ENCODE data around the gene SLC19A1. TPM values are rescaled to one million over a fixed set of nuclear protein-coding genes. Genes with fewer than 3 reads are reported as not detected.
"Not testable (repeated sequence)": the region's sequence is repeated elsewhere in the genome, so short reads cannot be mapped to it uniquely, and the experiment has no call there.

The SLC19A1 gene
- total RNA-seq, 2 experiments from 2014 or later: 29.2 to 30.3 TPM

- no peak for DNase-seq
- ChIA-PET CTCF (no interaction called here), POLR2A (no interaction called here)
- H3K4me1 Mint-ChIP-seq (ENCODE audit: low read depth): no peaks in the 10 kb centered on the region
- no peak overlapping the region for H3K27ac Mint-ChIP-seq
- H3K9me3 Mint-ChIP-seq: no peaks in the 10 kb centered on the region
- H3K27me3 Mint-ChIP-seq: no peaks in the 10 kb centered on the region
- intact Hi-C loops (cut with micrococcal nuclease): no loop called here
- H3K4me3 Mint-ChIP-seq: no peak overlapping the region
- no peaks in the 10 kb centered on the region for H3K36me3 Mint-ChIP-seq
Measured at GRCh38 chr21:45575304-45575992, 33.2 kb upstream of the SLC19A1 start.

DNA sequence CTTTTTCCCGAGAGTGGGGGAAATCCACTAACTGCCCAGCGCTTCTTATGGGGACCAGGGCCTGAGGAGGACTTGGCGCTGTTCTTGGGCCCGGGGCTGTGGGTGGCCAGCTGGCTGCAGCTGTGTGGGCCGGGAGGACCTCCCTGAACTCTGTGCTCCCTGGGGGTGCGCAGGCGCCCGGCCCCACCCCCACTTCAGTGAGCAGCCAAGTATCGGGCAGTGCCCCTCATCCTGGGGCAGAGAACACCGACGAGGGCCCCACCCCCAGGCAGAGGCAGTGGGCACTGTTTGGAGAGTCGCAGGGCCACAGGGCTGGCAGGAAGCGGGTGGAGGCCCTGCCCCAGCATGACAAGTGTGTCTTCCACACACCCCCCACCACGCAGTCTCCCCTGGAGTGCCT is 32.5 kb upstream of the SLC19A1 start:
- intact Hi-C loops (cut with micrococcal nuclease): no loop called here
- CTCF ChIA-PET: no interaction called here

GRCh38 chr21:45574081-45574501 is 31.9 kb upstream of the SLC19A1 start:
- Mint-ChIP-seq H3K4me1 (ENCODE audit: low read depth) (no peaks in the 10 kb centered on the region), H3K27me3 (no peaks in the 10 kb centered on the region), H3K4me3 (no peak overlapping the region), H3K36me3 (no peaks in the 10 kb centered on the region), H3K27ac (no peak overlapping the region), H3K9me3 (no peaks in the 10 kb centered on the region)
- POLR2A ChIA-PET: no interaction called here
- no peak for DNase-seq
- CTCF ChIA-PET: no interaction called here
- intact Hi-C loops (cut with micrococcal nuclease): no loop called here

More for the DNA sequence above, 32.5 kb upstream of the SLC19A1 start:
- Mint-ChIP-seq H3K27me3 (no peaks in the 10 kb centered on the region), H3K36me3 (no peaks in the 10 kb centered on the region), H3K27ac (no peak overlapping the region), H3K4me3 (no peak overlapping the region), H3K4me1 (ENCODE audit: low read depth) (no peaks in the 10 kb centered on the region), H3K9me3 (no peaks in the 10 kb centered on the region)
- no peak for DNase-seq
- POLR2A ChIA-PET: no interaction called here

GRCh38 chr21:45573452-45574035 is 31.3 kb upstream of the SLC19A1 start:
- Mint-ChIP-seq H3K36me3 (no peaks in the 10 kb centered on the region), H3K27me3 (no peaks in the 10 kb centered on the region), H3K9me3 (no peaks in the 10 kb centered on the region), H3K4me1 (ENCODE audit: low read depth) (no peaks in the 10 kb centered on the region), H3K27ac (no peak overlapping the region), H3K4me3 (no peak overlapping the region)
- DNase-seq: no peak
- CTCF ChIA-PET: interaction anchor here (1.3 kb wide), 1 partner anchor 17 kb away, joined by 3 read pairs; no protein-coding TSS in a partner anchor
- intact Hi-C loops (cut with micrococcal nuclease): no loop called here
- POLR2A ChIA-PET: no interaction called here

DNA sequence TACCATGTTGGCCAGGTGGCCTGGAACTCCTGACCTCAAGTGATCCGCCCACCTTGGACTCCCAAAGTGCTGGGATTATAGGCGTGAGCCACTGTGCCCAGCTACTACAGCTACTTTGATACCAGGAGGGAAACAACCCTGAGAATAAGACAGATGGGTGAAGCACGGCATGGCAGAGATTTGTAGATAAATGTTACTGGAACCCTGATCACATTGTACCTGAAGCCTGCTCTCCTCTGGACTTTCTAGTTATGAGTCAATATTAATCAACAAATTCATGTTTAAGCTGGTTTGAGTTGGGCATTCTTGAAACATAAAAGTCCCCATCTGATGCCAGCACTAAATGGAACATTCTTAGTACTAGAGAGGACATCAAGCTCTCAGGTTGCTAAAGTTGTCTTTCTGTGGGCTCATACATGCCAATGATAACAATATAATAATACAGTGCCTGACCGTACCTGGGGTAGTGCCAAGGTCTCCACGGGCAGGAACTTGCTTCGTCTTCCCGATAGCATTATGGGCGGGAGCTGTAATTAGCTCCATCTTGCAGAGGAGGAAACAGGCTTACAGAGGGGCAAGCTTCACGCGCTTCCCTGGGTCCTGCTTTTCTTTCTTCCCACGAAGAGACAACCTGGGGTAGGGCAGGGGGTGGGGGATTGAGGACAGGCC is 30.7 kb upstream of the SLC19A1 start:
- Mint-ChIP-seq H3K4me3 (no peak overlapping the region), H3K27me3 (peaks cover 1% of the 10 kb centered on the region), H3K36me3 (no peaks in the 10 kb centered on the region), H3K27ac (no peak overlapping the region), H3K4me1 (ENCODE audit: low read depth) (no peaks in the 10 kb centered on the region), H3K9me3 (no peaks in the 10 kb centered on the region)
- intact Hi-C loops (cut with micrococcal nuclease): no loop called here
- CTCF ChIA-PET: interaction anchor here (1.0 to 1.3 kb wide), 2 partner anchors 17 to 23 kb away, joined by 3 read pairs; no protein-coding TSS in a partner anchor
- no peak for DNase-seq
- POLR2A ChIA-PET: no interaction called here

- H3K4me3 Mint-ChIP-seq: no peak overlapping the region
- H3K4me1 Mint-ChIP-seq (ENCODE audit: low read depth): no peaks in the 10 kb centered on the region
- peaks cover 1% of the 10 kb centered on the region for H3K27me3 Mint-ChIP-seq
- H3K27ac Mint-ChIP-seq: no peak overlapping the region
- H3K36me3 Mint-ChIP-seq: no peaks in the 10 kb centered on the region
- H3K9me3 Mint-ChIP-seq: no peaks in the 10 kb centered on the region
- ChIA-PET POLR2A (interaction anchor here (0.6 kb wide), 1 partner anchor 10 kb away, joined by 3 read pairs; no protein-coding TSS in a partner anchor), CTCF (interaction anchor here (1.0 to 1.3 kb wide), 2 partner anchors 16 to 23 kb away, joined by 3 read pairs; no protein-coding TSS in a partner anchor)
- no peak for DNase-seq
- intact Hi-C loops (cut with micrococcal nuclease): no loop called here
Measured at GRCh38 chr21:45572231-45572630, 30.0 kb upstream of the SLC19A1 start.

GRCh38 chr21:45571641-45572040 is 29.4 kb upstream of the SLC19A1 start:
- Mint-ChIP-seq H3K9me3 (no peaks in the 10 kb centered on the region), H3K27me3 (peaks cover 1% of the 10 kb centered on the region), H3K4me3 (no peak overlapping the region), H3K36me3 (no peaks in the 10 kb centered on the region), H3K27ac (no peak overlapping the region), H3K4me1 (ENCODE audit: low read depth) (no peaks in the 10 kb centered on the region)
- ChIA-PET CTCF (interaction anchor here (1.0 kb wide), 1 partner anchor 24 kb away, joined by 3 read pairs; no protein-coding TSS in a partner anchor), POLR2A (no interaction called here)
- intact Hi-C loops (cut with micrococcal nuclease): no loop called here
- DNase-seq: no peak

DNA sequence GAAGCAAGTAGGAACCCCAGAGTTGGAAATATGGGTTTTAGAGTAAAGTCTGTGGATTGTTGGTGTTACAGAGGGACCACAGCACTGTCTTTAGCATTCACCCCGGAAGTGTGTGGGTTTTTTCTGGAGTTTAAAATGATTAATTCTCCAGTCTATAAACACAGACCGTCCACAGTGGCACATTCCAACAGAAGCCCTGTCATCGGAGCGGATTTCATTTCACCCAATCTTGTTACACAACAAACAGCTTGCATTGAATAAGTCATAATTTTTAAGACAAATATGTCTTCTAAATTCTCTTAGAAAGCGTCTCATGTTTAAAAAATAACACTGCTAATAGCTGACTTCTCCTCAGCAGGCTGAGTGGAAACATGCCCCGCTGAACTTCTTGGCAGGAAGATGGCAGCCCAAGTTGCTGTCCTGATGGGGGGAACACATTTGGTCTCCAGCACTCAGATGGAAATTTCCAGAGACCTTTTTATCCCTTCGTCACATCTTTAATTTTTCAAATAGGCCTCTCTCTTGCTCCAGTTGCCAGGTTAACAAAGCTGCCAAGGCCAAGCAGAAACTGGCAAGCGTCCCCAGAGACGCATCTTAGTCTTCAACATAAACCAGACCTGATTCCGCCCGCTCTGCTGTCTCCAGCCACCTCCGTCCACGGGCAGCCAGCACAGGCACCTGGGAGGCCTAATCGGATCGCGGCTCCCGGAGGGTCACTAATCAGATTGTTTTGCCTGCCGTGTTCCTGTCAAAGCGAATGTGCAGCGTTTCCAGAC is 28.8 kb upstream of the SLC19A1 start:
- peaks cover 1% of the 10 kb centered on the region for H3K27me3 Mint-ChIP-seq
- no peaks in the 10 kb centered on the region for H3K4me1 Mint-ChIP-seq (ENCODE audit: low read depth)
- no peak overlapping the region for H3K4me3 Mint-ChIP-seq
- no peaks in the 10 kb centered on the region for H3K36me3 Mint-ChIP-seq
- no peak overlapping the region for H3K27ac Mint-ChIP-seq
- ChIA-PET CTCF (no interaction called here), POLR2A (no interaction called here)
- intact Hi-C loops (cut with micrococcal nuclease): no loop called here
- no peak for DNase-seq
- no peaks in the 10 kb centered on the region for H3K9me3 Mint-ChIP-seq

DNA sequence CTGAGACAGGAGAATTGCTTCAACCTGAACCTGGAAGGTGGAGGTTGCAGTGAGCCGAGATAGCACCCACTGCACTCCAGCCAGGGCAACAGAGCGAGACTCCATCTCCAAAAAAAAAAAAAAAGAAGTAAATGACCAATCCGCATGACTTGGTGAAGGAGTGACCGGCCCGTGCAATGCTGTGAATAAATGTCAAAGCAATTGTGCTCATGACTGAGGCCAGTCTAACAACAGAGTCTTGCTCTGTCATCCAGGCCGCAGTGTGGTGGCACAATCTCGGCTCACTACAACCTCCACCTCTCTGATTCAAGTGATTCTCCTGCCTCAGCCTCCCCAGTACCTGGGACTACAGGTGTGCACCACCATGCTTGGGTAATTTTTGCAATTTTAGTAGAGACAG is 27.8 kb upstream of the SLC19A1 start:
- H3K4me3 Mint-ChIP-seq: no peak overlapping the region
- H3K9me3 Mint-ChIP-seq: no peaks in the 10 kb centered on the region
- ChIA-PET POLR2A (no interaction called here), CTCF (no interaction called here)
- peaks cover 1% of the 10 kb centered on the region for H3K27me3 Mint-ChIP-seq
- H3K4me1 Mint-ChIP-seq (ENCODE audit: low read depth): no peaks in the 10 kb centered on the region
- H3K27ac Mint-ChIP-seq: no peak overlapping the region
- DNase-seq: no peak
- H3K36me3 Mint-ChIP-seq: no peaks in the 10 kb centered on the region
- intact Hi-C loops (cut with micrococcal nuclease): no loop called here

GRCh38 chr21:45568383-45568782 is 26.1 kb upstream of the SLC19A1 start:
- ChIA-PET POLR2A (no interaction called here), CTCF (no interaction called here)
- Mint-ChIP-seq H3K27ac (no peak overlapping the region), H3K27me3 (peaks cover 6% of the 10 kb centered on the region), H3K4me1 (ENCODE audit: low read depth) (no peaks in the 10 kb centered on the region), H3K4me3 (no peak overlapping the region), H3K36me3 (no peaks in the 10 kb centered on the region), H3K9me3 (no peaks in the 10 kb centered on the region)
- intact Hi-C loops (cut with micrococcal nuclease): no loop called here
- DNase-seq: no peak

- POLR2A ChIA-PET; DNase-seq; H3K4me1 Mint-ChIP-seq (ENCODE audit: low read depth); H3K36me3 Mint-ChIP-seq; intact Hi-C loops (cut with micrococcal nuclease); H3K27ac Mint-ChIP-seq; CTCF ChIA-PET; H3K4me3 Mint-ChIP-seq; H3K9me3 Mint-ChIP-seq: not testable (repeated sequence)
- peaks cover 26% of the 10 kb centered on the region for H3K27me3 Mint-ChIP-seq
Measured at GRCh38 chr21:45564137-45564536, 21.9 kb upstream of the SLC19A1 start.

DNA sequence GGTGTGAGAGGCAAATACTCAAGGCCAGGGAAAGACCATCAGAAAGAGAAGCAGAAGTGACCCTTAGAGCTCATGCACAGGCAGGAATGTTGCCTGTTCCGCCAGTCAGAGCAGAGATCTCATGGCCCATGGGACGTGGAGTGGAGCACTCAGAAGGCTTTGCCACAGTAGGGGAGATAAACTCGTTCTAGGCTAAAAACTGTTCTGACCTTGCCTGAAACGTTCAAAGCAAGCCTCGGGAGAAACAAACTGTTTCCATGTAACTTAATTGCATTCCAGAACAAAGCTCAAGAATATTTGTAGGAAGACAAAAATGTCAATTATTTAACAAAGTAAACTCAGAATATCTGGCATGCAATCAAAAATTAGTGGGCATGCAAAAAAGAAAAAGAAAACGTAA is 20.7 kb upstream of the SLC19A1 start:
- intact Hi-C loops (cut with micrococcal nuclease): no loop called here
- H3K36me3 Mint-ChIP-seq: no peaks in the 10 kb centered on the region
- H3K27ac Mint-ChIP-seq: no peak overlapping the region
- no peak for DNase-seq
- H3K9me3 Mint-ChIP-seq: no peaks in the 10 kb centered on the region
- ChIA-PET CTCF (no interaction called here), POLR2A (no interaction called here)
- no peaks in the 10 kb centered on the region for H3K4me1 Mint-ChIP-seq (ENCODE audit: low read depth)
- H3K4me3 Mint-ChIP-seq: no peak overlapping the region
- H3K27me3 Mint-ChIP-seq: peaks cover 24% of the 10 kb centered on the region

Data from activated CD4-positive, alpha-beta memory T cell treated with anti-CD3 and anti-CD28 coated beads for 36 hours (primary cell).